Purkinje cell (primary cell): ENCODE results near the gene CXCL5. TPM values are rescaled to one million over a fixed set of nuclear protein-coding genes. Genes with fewer than 3 reads are reported as not detected.

ENCODE experiments used
- polyA plus RNA-seq: library from polyadenylated mRNA; unstranded; fragments of >200 nt; fragmentation: Nextera tagmentation; gene quantifications from 2 replicates; pipeline ENCODE4 v1.2.1, GENCODE V29; 2014

Gene CXCL5
- not detected in 2 replicates for polyA plus RNA-seq

DNA sequence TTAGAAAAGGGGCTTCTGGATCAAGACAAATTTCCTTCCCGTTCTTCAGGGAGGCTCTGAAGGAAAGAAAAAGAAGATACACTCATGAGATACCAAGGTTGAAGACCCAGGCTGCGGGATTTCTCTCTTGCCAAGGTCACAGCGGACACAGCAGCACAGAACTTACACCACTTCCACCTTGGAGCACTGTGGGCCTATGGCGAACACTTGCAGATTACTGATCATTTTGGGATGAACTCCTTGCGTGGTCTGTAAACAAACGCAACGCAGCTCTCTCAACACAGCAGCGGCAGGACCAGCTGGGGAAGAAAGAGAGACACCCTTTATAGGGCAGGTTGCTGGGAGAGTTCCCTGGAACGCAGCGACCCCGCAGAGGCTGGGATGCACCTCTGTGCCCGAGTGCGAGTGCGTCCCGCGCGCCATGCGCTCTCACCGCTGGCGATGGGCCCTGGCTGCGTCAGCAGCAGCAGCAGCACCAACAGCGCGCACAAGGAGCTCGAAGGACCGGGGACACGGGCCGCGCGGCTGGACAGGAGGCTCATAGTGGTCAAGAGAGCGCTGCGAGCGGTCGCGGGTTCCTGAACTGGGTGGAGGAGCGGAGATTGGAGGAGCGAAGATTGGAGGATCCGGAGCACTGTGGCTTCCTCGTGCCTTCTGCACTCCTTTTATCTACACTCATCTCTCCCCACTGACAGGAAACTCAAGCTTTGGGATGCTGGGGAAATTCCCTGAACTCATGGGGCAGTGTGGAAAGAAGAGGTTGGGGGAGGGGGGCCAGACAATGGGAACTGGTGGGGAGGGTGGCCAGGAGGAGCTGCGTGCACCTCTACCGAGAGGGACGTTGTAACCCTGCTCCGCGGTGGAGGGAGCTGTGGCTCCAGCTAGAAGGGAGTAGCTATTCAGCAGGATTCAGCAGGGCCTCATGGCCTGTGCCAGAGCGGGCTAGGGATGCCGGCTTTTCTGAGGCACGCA is at the start of gene CXCL5:
Gene CXCL5 (minus strand): TSS at position 638 of the 972 bp plus-strand sequence. CDS start 96 bp downstream, at position 542.

DNA sequence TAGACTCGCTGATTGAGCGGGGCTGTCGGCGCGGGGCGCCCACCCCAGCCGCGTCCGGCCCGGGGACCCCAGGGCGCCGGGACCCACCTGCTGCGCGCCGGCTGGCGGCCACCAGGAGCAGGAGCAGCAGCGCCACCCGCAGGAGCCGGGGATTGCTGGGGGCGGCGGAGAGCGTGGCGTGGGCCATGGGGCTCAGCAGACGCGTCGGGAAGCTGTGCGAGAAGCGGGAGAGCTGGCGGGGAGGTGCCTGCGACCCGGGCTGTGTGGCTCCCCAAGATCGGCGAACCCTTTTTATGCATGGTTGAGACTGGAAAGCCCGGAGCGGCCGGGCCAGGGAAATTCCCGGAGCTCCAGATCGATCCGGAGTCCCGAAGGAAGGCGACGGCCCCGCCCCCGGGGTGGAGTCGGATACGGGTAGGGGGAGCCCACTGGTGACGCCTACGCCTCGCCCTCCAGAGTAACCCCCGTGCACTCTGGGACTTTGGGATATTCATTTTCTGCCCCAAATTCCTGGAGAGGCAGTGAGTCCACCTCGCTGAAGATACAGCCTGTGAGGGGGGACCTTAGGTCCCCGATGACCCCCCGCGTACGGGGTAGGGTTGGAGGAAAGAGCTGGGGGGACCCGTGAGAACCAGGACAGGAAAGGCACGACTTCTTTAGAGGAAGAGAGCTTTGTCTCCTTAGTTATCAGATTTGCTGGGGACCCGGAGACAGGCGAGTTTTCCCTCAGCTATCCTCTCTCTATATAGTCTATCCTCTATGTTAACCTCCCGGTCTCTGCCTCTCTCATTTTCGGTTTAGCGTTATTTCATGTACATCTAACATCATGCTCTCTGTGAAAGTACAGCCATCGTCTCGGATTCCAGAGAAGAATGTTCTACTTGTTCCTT is 40.2 kb upstream of the CXCL5 start, which contains the start of gene CXCL3:
Gene CXCL3 (minus strand): TSS at position 265 of the 890 bp plus-strand sequence. CDS start 78 bp downstream, at position 187.

DNA sequence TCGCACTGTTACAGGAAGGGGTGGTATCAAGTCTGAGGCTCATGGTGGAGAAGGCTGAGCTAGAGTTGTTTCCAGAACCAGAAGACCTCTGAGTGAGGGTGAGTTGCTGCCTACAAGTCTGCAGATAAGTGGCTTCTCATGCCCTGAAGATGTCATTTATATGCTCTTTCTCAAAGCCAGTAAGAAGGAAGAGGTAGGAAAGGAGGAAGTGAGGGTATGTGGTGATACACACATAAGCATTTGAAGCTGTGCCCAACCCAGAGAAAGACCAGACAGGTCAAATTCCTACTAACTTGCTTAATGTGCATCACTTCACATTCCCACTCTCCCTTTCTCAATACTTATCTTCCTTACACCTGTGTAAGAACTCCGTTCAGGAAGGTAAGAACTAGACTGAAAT is 10.4 kb downstream of the CXCL5 start, which contains the start of gene PPBP:
Gene PPBP (minus strand): TSS at position 130 of the 400 bp plus-strand sequence. CDS start 87 bp downstream, at position 43.

Other genes starting within 250 kb of the CXCL5 start
- not detected in 2 replicates for gene CXCL6, start 162.0 kb downstream of the CXCL5 start, polyA plus RNA-seq
- gene PF4V1, start 145.4 kb downstream of the CXCL5 start, polyA plus RNA-seq = not detected in 2 replicates
- gene CXCL1, start 129.3 kb downstream of the CXCL5 start, polyA plus RNA-seq = not detected in 2 replicates
- gene PF4, start 16.6 kb downstream of the CXCL5 start, polyA plus RNA-seq = not detected in 2 replicates
- gene PPBP, start 10.5 kb downstream of the CXCL5 start, polyA plus RNA-seq = not detected in 2 replicates
- not detected in 2 replicates for gene CXCL3, start 40.0 kb upstream of the CXCL5 start, polyA plus RNA-seq
- not detected in 2 replicates for gene CXCL2, start 100.5 kb upstream of the CXCL5 start, polyA plus RNA-seq
- 9.9 and 20.2 TPM in 2 replicates for gene MTHFD2L, start 159.4 kb upstream of the CXCL5 start, polyA plus RNA-seq